ENCODE data around the gene SEZ6.

DNA sequence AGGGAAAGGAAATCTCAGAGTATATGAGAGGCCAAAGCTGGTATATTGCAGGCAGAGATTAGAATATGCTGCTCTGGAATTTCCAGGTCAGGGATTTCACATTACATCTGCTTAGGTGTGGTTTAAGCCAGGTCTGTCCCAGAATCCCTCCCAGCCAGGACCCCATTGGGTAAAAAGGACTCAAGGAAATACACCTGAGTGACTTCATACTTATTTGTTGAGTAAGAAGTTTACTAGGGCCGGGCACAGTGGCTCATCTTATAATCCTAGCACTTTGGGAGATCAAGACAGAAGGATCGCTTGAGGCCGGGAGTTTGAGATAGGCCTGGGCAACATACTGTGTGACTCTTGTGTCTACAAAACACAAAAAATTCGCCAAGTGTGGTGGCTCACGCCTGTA is 44.3 kb upstream of the SEZ6 start:
- TF ChIP-seq CTCF (conservative IDR thresholded peaks at IDR 0.05; ENCODE audit: low read depth, low read length) (no peak), EZH2 (IDR thresholded peaks at IDR 0.05; ENCODE audit: borderline replicate concordance, low read depth, low read length, poor library complexity, severe bottlenecking) (no peak)
